ENCODE results near the gene PRKAR2B.

PRKAR2B gene

GRCh38 chr7:107173691-107174406 is 129.3 kb downstream of the PRKAR2B start:
- Histone ChIP-seq H3K27ac (ENCODE audit: low read depth, low read length) (no peak overlapping the region), H3K9ac (ENCODE audit: low read depth in 1 of 2, low read length in 2 of 2) (no peak overlapping the region)

GRCh38 chr7:107179326-107180164 is 135.0 kb downstream of the PRKAR2B start:
- H3K9ac ChIP-seq (ENCODE audit: low read depth in 1 of 2, low read length in 2 of 2), result no peak overlapping the region
- no peaks in the 10 kb centered on the region for H3K27me3 ChIP-seq (ENCODE audit: control insufficient read depth in 1 of 2, insufficient read depth in 2 of 2, low read length in 2 of 2)
- no peaks in the 10 kb centered on the region for H3K9me3 ChIP-seq (ENCODE audit: control insufficient read depth in 1 of 2, low read length in 2 of 2)
- peaks cover 12 to 39% of the 10 kb centered on the region in 2 donors for H3K36me3 ChIP-seq (ENCODE audit: control insufficient read depth in 1 of 2, insufficient read depth in 2 of 2, low read length in 2 of 2)
- H3K4me1 ChIP-seq (ENCODE audit: control insufficient read depth in 1 of 2, insufficient read depth in 2 of 2, low read length in 2 of 2), result peaks cover 11 to 15% of the 10 kb centered on the region in 2 donors
- no peak overlapping the region for H3K4me3 ChIP-seq (ENCODE audit: low read depth in 1 of 2, low read length in 2 of 2)
- H3K27ac ChIP-seq (ENCODE audit: low read depth, low read length), result no peak overlapping the region

More at GRCh38 chr7:107173691-107174406, 129.3 kb downstream of the PRKAR2B start:
- Histone ChIP-seq H3K27me3 (ENCODE audit: control insufficient read depth in 1 of 2, insufficient read depth in 2 of 2, low read length in 2 of 2) (no peaks in the 10 kb centered on the region), H3K9me3 (ENCODE audit: control insufficient read depth in 1 of 2, low read length in 2 of 2) (no peaks in the 10 kb centered on the region), H3K36me3 (ENCODE audit: control insufficient read depth in 1 of 2, insufficient read depth in 2 of 2, low read length in 2 of 2) (peaks cover 0 to 7% of the 10 kb centered on the region in 2 donors), H3K4me3 (ENCODE audit: low read depth in 1 of 2, low read length in 2 of 2) (no peak overlapping the region), H3K4me1 (ENCODE audit: control insufficient read depth in 1 of 2, insufficient read depth in 2 of 2, low read length in 2 of 2) (peaks cover 16 to 30% of the 10 kb centered on the region in 2 donors)

GRCh38 chr7:107180378-107180777 is 135.9 kb downstream of the PRKAR2B start:
- peaks cover 12 to 46% of the 10 kb centered on the region in 2 donors for H3K36me3 ChIP-seq (ENCODE audit: control insufficient read depth in 1 of 2, insufficient read depth in 2 of 2, low read length in 2 of 2)
- H3K9me3 ChIP-seq (ENCODE audit: control insufficient read depth in 1 of 2, low read length in 2 of 2), result no peaks in the 10 kb centered on the region
- H3K4me1 ChIP-seq (ENCODE audit: control insufficient read depth in 1 of 2, insufficient read depth in 2 of 2, low read length in 2 of 2), result peaks cover 11 to 14% of the 10 kb centered on the region in 2 donors
- no peaks in the 10 kb centered on the region for H3K27me3 ChIP-seq (ENCODE audit: control insufficient read depth in 1 of 2, insufficient read depth in 2 of 2, low read length in 2 of 2)
- no peak overlapping the region for H3K4me3 ChIP-seq (ENCODE audit: low read depth in 1 of 2, low read length in 2 of 2)
- H3K9ac ChIP-seq (ENCODE audit: low read depth in 1 of 2, low read length in 2 of 2), result no peak overlapping the region
- H3K27ac ChIP-seq (ENCODE audit: low read depth, low read length), result no peak overlapping the region

GRCh38 chr7:107181172-107181571 is 136.7 kb downstream of the PRKAR2B start:
- Histone ChIP-seq H3K9me3 (ENCODE audit: control insufficient read depth in 1 of 2, low read length in 2 of 2) (no peaks in the 10 kb centered on the region), H3K4me1 (ENCODE audit: control insufficient read depth in 1 of 2, insufficient read depth in 2 of 2, low read length in 2 of 2) (peaks cover 11 to 14% of the 10 kb centered on the region in 2 donors), H3K4me3 (ENCODE audit: low read depth in 1 of 2, low read length in 2 of 2) (no peak overlapping the region), H3K27me3 (ENCODE audit: control insufficient read depth in 1 of 2, insufficient read depth in 2 of 2, low read length in 2 of 2) (no peaks in the 10 kb centered on the region), H3K36me3 (ENCODE audit: control insufficient read depth in 1 of 2, insufficient read depth in 2 of 2, low read length in 2 of 2) (peaks cover 17 to 54% of the 10 kb centered on the region in 2 donors), H3K9ac (ENCODE audit: low read depth in 1 of 2, low read length in 2 of 2) (no peak overlapping the region), H3K27ac (ENCODE audit: low read depth, low read length) (no peak overlapping the region)

- Histone ChIP-seq H3K27me3 (ENCODE audit: control insufficient read depth in 1 of 2, insufficient read depth in 2 of 2, low read length in 2 of 2) (no peaks in the 10 kb centered on the region), H3K9ac (ENCODE audit: low read depth in 1 of 2, low read length in 2 of 2) (no peak overlapping the region), H3K9me3 (ENCODE audit: control insufficient read depth in 1 of 2, low read length in 2 of 2) (no peaks in the 10 kb centered on the region), H3K27ac (ENCODE audit: low read depth, low read length) (no peak overlapping the region), H3K36me3 (ENCODE audit: control insufficient read depth in 1 of 2, insufficient read depth in 2 of 2, low read length in 2 of 2) (peaks cover 38 to 85% of the 10 kb centered on the region in 2 donors), H3K4me1 (ENCODE audit: control insufficient read depth in 1 of 2, insufficient read depth in 2 of 2, low read length in 2 of 2) (peaks cover 0 to 3% of the 10 kb centered on the region in 2 donors), H3K4me3 (ENCODE audit: low read depth in 1 of 2, low read length in 2 of 2) (no peak overlapping the region)
Observed at GRCh38 chr7:107185716-107186115, 141.2 kb downstream of the PRKAR2B start.

- Histone ChIP-seq H3K36me3 (ENCODE audit: control insufficient read depth in 1 of 2, insufficient read depth in 2 of 2, low read length in 2 of 2) (peaks cover 43 to 85% of the 10 kb centered on the region in 2 donors), H3K27ac (ENCODE audit: low read depth, low read length) (no peak overlapping the region), H3K27me3 (ENCODE audit: control insufficient read depth in 1 of 2, insufficient read depth in 2 of 2, low read length in 2 of 2) (no peaks in the 10 kb centered on the region), H3K4me1 (ENCODE audit: control insufficient read depth in 1 of 2, insufficient read depth in 2 of 2, low read length in 2 of 2) (no peaks in the 10 kb centered on the region), H3K9me3 (ENCODE audit: control insufficient read depth in 1 of 2, low read length in 2 of 2) (no peaks in the 10 kb centered on the region), H3K9ac (ENCODE audit: low read depth in 1 of 2, low read length in 2 of 2) (no peak overlapping the region), H3K4me3 (ENCODE audit: low read depth in 1 of 2, low read length in 2 of 2) (no peak overlapping the region)
Observed at GRCh38 chr7:107186240-107186639, 141.7 kb downstream of the PRKAR2B start.

GRCh38 chr7:107187774-107188173 is 143.3 kb downstream of the PRKAR2B start:
- no peak overlapping the region for H3K27ac ChIP-seq (ENCODE audit: low read depth, low read length)
- no peaks in the 10 kb centered on the region for H3K27me3 ChIP-seq (ENCODE audit: control insufficient read depth in 1 of 2, insufficient read depth in 2 of 2, low read length in 2 of 2)
- H3K4me3 ChIP-seq (ENCODE audit: low read depth in 1 of 2, low read length in 2 of 2), result no peak overlapping the region
- H3K36me3 ChIP-seq (ENCODE audit: control insufficient read depth in 1 of 2, insufficient read depth in 2 of 2, low read length in 2 of 2), result peaks cover 47 to 92% of the 10 kb centered on the region in 2 donors
- H3K4me1 ChIP-seq (ENCODE audit: control insufficient read depth in 1 of 2, insufficient read depth in 2 of 2, low read length in 2 of 2), result no peaks in the 10 kb centered on the region
- no peaks in the 10 kb centered on the region for H3K9me3 ChIP-seq (ENCODE audit: control insufficient read depth in 1 of 2, low read length in 2 of 2)
- no peak overlapping the region for H3K9ac ChIP-seq (ENCODE audit: low read depth in 1 of 2, low read length in 2 of 2)

- H3K9ac ChIP-seq (ENCODE audit: low read depth in 1 of 2, low read length in 2 of 2), result no peak overlapping the region
- no peaks in the 10 kb centered on the region for H3K4me1 ChIP-seq (ENCODE audit: control insufficient read depth in 1 of 2, insufficient read depth in 2 of 2, low read length in 2 of 2)
- peaks cover 42 to 89% of the 10 kb centered on the region in 2 donors for H3K36me3 ChIP-seq (ENCODE audit: control insufficient read depth in 1 of 2, insufficient read depth in 2 of 2, low read length in 2 of 2)
- no peak overlapping the region for H3K27ac ChIP-seq (ENCODE audit: low read depth, low read length)
- H3K4me3 ChIP-seq (ENCODE audit: low read depth in 1 of 2, low read length in 2 of 2), result no peak overlapping the region
- H3K27me3 ChIP-seq (ENCODE audit: control insufficient read depth in 1 of 2, insufficient read depth in 2 of 2, low read length in 2 of 2), result no peaks in the 10 kb centered on the region
- H3K9me3 ChIP-seq (ENCODE audit: control insufficient read depth in 1 of 2, low read length in 2 of 2), result no peaks in the 10 kb centered on the region
Observed at GRCh38 chr7:107190090-107190489, 145.6 kb downstream of the PRKAR2B start.

GRCh38 chr7:107194052-107194451 is 149.5 kb downstream of the PRKAR2B start:
- Histone ChIP-seq H3K4me3 (ENCODE audit: low read depth in 1 of 2, low read length in 2 of 2) (no peak overlapping the region), H3K9ac (ENCODE audit: low read depth in 1 of 2, low read length in 2 of 2) (no peak overlapping the region), H3K27me3 (ENCODE audit: control insufficient read depth in 1 of 2, insufficient read depth in 2 of 2, low read length in 2 of 2) (no peaks in the 10 kb centered on the region), H3K9me3 (ENCODE audit: control insufficient read depth in 1 of 2, low read length in 2 of 2) (no peaks in the 10 kb centered on the region), H3K27ac (ENCODE audit: low read depth, low read length) (no peak overlapping the region), H3K4me1 (ENCODE audit: control insufficient read depth in 1 of 2, insufficient read depth in 2 of 2, low read length in 2 of 2) (no peaks in the 10 kb centered on the region), H3K36me3 (ENCODE audit: control insufficient read depth in 1 of 2, insufficient read depth in 2 of 2, low read length in 2 of 2) (peaks cover 35 to 88% of the 10 kb centered on the region in 2 donors)
